GM21529 (cell line): Measurements from ENCODE around the gene MAGEB6.
"Not testable (repeated sequence)": the region's sequence is repeated elsewhere in the genome, so short reads cannot be mapped to it uniquely, and the experiment has no call there.

Experiments
- ATAC-seq: cut with Tn5 transposase; IDR thresholded peaks from one replicate; pipeline ENCODE4 v1.9.1; 2021; ENCODE audit not compliant: unreplicated experiment

The MAGEB6 gene

DNA sequence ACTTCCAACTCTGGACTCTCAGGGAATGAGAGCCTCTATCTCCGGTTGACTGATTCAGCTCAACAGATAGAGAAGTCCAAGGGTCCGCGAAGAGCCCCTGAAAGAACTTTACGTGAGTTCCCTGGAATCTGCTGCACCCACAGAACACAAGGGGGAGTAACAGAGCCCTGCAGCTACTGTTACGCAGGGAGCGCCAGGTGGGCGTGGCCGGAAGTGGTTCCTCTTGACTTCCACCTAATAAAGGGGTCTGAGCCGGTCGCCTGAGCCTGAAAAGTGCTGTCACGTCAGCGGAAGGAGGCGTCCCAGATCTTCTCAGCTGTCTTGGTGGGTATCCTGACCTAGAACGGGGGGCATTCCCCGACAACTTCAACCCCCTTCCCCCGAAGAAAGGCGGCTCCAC lies at the start of gene MAGEB6:
TSS of gene MAGEB6 (plus strand) at position 237 of the 400 bp plus-strand sequence. CDS start 1,407 bp downstream, outside the sequence.
- no peak for ATAC-seq

- no peak for ATAC-seq
These were observed 46.2 kb upstream of the MAGEB6 start for GRCh38 chrX:26146024-26146423.

- no peak for ATAC-seq
These were observed 31.9 kb upstream of the MAGEB6 start, which contains the start of gene MAGEB6B for GRCh38 chrX:26160301-26160700. MAGEB6B (plus strand) TSS chrX:26160601; CDS start chrX:26160601, 0 bp downstream.

DNA sequence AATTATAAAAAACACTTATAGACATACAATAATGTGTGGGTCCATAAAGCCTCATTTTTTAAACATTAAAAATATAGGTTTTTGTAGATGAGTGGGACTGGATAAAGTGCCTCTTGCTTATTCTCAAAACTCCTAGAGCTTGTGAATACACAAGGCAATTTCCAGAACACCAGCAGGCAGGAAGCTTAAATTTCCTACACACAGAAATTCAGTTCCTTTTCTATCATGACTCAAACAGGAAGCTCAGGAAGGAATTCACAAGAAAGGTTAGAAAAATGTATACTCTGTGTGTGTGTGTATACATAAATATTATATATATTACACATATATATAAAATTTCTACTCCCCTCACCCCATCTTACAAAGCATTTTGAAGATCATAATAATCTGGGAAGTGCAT lies 11.3 kb downstream of the MAGEB6 start:
- ATAC-seq = no peak

GRCh38 chrX:26204717-26205116 lies 12.5 kb downstream of the MAGEB6 start:
- not testable (repeated sequence) for ATAC-seq

- ATAC-seq = no peak
These were observed 15.8 kb downstream of the MAGEB6 start for GRCh38 chrX:26208012-26208411.

GRCh38 chrX:26215869-26216268 lies 23.6 kb downstream of the MAGEB6 start, which contains the start of gene MAGEB5:
MAGEB5 (plus strand) TSS chrX:26216169; CDS start chrX:26217302, 1,133 bp downstream.
- ATAC-seq = no peak

GRCh38 chrX:26219351-26219750 lies 27.1 kb downstream of the MAGEB6 start:
- ATAC-seq = no peak

DNA sequence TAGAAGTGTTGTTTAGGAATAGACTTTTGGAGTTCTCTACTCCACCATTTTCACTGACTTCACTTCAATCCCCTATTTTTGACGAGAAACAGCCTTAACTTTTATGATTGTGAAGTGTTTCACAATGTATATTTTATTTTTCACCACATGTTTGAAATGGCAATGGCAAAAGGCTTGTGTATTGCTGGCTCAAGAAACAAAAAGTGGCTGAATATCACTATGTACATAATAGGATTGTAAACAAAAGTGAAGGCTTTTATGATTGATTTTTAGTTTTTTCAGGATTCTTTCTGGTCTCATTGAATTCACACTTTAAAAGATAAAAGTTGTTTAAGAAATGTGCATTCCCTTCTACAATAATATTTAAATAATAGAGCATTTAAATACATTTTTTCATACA lies 41.9 kb downstream of the MAGEB6 start:
- ATAC-seq = no peak
